ENCODE measurements around the gene SCNM1.
A peak's percentile ranks its signal among the peaks of the same experiment; 100 is the strongest.

SCNM1 gene, protein sequence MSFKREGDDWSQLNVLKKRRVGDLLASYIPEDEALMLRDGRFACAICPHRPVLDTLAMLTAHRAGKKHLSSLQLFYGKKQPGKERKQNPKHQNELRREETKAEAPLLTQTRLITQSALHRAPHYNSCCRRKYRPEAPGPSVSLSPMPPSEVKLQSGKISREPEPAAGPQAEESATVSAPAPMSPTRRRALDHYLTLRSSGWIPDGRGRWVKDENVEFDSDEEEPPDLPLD

GRCh38 chr1:151165738-151166504, at the start of gene SCNM1, which contains the start of gene LYSMD1:
Gene SCNM1, plus strand, starts transcription at chr1:151166144. Its CDS starts 9 bp downstream, at chr1:151166153.
Gene LYSMD1, minus strand, starts transcription at chr1:151165902. Its CDS starts 644 bp downstream, at chr1:151165258.
- peak; percentile 96 for DNase-seq

DNA sequence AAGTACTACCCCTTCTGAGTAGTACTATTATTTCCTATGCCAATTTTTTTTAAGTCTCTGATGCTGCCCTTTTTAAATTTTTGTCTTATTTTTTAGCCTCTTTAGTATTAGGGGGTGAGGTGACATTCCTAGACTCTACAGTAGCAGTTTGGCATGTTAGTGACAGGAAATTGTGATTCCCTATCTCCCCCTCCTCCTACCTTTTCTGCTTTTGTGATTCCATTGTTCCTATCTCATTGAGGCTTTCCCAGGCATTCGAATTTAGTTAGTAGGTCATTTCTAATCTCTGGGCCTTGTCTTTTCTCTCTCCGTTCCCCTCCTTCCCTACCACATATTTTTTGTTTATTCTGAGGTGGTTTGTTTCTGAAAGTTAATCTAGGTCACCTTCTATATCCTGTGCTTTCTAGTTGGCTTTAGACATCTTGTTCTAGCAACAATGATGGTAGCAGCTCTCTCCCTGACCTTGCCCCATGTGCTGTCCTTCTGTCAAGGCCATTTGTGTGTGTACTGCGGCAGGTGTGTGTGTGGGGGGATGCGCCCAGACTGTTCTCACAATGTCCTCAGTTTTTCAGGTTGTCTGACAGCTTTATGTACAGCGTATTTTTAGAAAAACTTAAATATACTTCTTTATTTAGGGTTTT, 41.1 kb upstream of the SCNM1 start:
- peak; percentile 21 for DNase-seq

DNA sequence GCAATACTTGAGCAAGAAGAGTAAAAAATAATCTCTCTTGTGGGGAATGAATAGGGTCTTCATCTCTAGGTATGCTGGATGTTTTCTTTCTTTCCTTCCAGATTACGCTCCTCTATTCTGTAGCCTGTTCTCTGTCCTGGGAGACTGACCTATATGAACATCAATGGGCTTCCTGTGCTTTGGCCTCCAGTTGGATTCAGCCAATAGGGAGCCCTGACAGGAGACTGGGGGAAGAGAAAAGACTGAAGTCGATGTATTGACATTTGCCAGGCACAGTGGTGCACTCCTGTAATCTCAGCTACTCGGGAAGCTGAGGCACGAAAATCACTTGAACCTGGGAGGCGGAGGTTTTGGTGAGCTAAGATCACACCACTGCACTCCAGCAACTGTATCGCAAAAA, 37.1 kb upstream of the SCNM1 start:
- peak; percentile 26 for DNase-seq

DNA sequence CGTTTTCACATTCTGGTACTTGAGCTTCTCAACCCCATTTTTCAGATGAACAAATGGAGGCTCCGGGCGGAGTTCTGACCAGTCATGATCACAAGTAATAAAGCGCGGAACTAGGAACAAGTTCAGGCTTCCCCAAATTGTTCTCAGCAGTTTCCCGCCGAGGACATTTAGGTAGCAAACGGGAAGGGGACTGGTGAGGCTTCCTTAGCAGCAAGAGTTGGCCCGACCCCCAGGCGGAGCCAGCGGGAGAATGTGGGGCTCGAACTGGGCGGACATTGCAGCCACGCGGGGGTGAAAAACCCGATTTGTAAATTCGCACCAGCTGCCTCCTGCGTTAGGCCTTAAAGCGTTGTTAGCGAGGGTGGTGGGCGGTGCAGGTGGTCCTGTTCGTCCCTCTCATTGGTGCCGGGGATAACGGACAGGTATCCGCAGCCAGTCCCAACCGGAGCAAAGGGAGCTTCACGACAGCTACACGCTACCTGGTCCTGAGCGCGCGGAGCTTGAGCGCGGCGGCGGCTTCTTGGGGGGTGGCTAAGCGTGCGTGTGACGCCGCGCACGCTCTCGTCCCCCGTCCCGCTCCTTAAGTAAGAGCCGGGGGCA, 34.9 kb upstream of the SCNM1 start:
- DNase-seq: peak; percentile 91

DNA sequence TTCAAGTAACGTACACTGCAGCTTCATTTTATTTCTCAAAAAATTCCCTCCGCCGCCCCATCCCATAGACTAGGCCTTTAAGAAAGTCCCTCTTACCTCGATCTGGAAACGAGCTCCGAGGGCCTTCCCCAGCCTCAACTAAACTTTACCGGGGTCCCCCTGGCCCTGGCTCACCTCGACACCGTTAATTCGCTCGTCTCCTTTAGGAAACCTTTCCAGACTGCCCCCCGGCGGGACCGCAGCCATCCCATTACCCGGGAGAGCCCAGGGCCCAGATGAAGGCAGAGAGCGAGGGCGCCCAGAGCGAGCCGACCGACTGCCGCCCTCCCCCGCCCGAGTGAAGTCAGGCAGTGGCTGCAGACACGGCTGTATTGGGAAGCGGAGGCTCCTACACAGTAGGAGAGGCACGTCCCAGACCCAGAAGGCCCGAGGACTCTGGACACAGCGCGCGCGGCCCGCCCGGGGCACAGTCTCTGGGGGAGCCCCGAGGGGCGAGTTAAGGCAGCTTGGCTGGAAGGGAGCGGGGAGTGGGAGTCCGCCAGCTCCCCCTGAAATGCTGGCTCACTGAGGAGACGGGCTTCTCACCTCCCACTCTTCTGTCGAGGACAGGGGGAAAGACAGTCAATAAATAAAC, 34.1 kb upstream of the SCNM1 start:
- DNase-seq: no peak

DNA sequence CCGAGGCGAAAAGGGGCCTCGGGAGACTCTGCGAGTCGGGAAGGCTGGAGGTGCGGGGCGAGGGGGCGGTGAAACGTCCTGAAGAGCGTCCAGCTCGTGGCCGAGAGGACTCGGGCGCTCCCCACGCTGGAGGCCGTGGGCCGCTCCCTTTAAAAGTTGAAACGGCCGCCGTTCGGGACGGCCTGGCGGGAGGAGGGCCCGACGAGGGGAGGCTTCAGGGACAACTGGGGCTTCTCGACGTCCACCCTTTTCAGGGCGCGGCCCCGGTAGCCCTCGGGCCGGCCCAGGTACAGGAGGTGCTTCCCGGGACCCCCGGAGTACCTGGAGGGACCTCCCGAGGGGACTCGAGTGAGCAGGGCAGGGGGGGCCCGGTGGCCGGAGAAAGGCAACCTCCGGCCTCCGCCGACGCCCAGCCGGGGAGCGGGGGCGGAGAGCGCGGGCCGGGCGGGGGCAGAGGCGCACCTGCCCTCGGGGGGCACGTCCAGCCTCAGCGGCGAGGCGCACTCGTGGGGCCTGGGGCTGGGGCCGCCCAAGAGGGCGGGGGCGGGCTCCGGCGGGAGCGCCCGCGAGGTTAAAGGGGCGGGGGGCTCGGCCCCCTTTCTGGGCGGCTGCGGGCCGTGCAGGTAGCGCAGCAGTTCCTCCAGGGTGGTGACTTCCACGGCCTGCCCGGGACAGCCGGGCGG, 33.5 kb upstream of the SCNM1 start:
- DNase-seq: no peak

DNA sequence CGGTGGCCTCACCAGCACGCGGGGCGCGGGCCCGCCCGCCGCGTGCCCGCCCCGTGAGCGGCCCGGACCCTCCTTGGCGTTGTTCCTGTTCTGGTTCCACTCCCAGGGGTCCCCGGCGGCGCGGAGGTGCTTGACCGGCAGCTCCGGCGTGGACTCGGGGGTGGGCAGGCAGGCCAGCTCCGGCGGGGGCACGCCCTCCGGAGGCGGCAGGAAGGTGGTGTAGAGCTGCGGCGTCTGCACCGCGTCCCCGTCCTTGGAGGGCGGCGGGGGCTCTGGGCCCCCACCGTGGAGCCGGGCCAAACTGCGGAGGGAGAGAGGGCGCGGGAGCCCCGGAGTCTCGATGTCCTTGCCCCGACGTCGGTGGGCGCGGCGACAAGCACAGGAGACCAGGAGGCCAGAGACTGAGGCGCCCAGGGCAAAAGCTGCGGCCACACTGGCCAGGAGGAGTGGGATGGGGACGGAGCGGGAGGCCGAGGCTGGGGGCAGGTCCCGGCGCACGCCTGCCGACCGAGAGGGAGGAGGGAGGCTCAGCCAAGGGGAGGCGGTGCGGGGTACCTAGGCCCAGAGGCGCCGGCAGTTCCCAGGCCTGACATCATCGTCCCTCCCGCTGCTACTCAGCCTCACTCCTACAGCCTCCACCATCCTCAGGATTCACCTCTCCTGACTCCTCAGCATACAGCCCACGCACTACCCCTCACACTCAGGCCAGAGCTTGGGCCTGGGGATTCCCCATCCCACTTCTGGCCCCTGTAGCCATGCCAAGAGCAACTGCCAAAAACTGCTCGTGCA, 32.7 kb upstream of the SCNM1 start:
- DNase-seq: no peak

DNA sequence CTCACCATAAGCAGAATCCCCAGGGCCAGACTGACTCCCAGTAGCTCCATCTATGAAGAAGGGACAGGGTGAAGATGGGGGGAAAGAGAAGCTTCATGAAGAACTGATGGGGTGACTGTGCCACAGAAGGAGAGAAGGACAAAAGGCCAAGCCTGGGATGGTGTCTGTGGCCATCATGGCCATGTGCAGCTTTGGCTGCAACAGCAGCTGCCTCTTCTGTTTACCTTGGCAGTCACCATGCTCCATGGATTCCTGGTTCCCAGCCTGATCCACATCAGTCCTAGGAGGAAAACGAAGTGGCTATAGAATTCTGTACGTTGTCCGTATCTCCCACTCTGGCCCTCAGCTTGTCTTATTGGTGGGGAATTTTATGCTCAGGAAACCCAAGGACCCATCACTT, 31.5 kb upstream of the SCNM1 start:
- DNase-seq: no peak

- DNase-seq: no peak
Observed at GRCh38 chr1:151134991-151135390, 31.0 kb upstream of the SCNM1 start.

GRCh38 chr1:151135433-151136385, 30.2 kb upstream of the SCNM1 start:
- no peak for DNase-seq

- DNase-seq: no peak
Observed at GRCh38 chr1:151137789-151138188, 28.2 kb upstream of the SCNM1 start.

DNA sequence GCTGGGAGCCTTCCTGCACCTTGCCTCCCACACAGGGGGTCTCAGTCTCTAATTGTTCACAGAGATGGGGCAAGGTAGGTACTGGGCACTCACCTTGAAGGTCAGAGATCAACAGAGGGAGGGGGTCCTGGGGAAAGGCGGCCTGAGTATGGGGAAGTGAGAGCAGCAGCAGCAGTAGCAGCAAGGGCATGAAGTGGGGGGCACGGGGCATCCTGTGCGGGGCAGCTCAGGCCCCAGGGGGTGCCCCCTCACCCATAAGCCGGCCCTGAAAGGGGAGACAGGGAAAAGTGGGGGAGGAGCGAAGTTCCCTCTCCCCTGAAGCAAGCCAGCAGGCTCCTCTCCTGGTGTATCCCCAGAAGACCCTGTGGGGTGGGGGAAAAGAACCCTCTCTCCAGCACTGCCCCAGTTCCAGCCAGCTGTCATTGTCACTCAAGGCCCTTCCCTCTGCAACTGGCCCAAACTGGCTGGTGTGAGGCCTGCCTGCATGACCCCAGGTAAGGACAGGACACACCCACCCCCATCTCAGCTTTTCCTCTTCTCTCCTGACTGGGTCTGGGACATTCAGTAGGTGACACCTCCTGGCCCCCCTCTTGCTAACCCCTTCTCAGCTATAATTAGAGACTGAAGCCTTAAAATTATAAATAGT, 23.4 kb upstream of the SCNM1 start:
- no peak for DNase-seq

DNA sequence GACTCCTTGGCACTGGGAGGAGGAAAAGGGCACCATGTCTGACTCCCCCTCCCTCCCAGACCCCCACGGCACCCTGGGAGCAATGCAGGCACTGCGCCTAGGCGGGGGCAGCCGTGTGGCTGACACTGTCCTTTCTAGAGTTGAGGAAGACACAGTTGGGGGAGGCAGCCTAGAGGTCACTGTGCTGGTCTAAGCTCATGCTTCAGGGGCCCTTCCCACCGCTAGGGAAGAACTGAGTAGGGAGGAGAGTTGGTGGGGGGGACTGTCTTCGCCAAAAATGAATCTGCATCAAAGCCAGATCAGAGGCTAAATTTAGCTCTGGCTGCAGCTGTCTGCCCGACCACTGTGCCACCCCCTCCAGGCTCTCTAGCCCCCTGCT, 22.9 kb upstream of the SCNM1 start:
- DNase-seq: no peak

DNA sequence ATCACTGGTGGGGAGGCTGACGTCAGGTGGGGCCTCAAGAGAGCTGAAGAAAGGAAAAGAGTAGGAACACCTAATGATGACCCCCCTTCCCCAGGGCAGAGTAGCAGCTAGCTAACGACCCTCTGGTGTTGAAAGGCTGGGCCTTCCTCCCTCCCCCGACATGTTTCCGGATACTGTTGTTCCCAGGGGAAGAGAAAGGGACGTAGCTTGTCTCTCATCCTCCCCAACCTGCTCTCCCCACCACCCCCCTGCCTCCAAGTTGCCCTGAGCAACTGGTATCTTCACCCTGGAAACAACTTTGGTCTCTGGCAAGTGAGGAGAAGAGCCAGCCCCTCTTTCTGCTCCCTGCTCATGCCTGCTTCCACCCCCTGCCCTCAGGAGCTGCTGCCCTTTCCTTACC, 22.0 kb upstream of the SCNM1 start:
- DNase-seq: no peak

- DNase-seq: no peak
Observed at GRCh38 chr1:151144474-151145303, 21.3 kb upstream of the SCNM1 start.

DNA sequence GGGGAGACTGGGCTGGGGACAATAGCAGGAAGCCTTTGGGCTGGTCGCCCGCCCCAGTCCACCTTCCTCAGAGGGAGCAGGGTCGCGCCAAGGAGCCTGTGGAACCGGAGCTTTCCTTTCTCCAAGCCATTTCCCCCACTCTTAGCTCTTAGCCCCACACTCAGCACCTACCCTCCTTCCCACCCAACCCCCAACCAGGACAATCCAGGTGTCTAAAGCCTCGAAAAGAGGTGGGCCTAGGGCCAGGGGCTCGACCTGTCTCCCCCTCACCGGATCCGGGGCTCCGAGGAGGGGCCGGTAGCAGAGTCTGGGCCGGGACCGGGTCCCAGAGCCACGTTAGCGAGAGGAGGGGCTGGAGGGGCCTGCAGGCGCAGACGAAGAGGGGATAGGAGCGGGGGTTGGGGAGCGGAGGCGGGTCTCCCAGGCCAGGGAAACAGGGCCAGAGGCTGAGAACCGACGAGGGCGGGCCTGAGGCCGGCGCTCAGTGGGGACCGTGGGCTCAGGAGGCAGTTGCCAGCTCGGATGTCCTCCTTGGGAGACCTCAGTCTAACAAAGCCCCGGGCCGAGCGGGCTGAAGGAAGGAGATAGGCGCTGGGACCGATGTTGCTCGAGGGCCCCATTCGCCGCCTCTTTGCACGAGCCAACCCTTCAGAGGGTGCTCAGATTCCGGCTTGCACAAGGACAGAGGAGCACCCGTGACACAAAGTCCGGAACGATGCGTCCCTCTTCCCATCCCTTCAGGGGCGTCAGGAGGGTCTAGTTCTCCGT, 20.5 kb upstream of the SCNM1 start:
- DNase-seq: peak; percentile 69

- no peak for DNase-seq
Observed at GRCh38 chr1:151146072-151146411, 19.9 kb upstream of the SCNM1 start.

- DNase-seq: peak; percentile 92
Observed at GRCh38 chr1:151146412-151147131, 19.4 kb upstream of the SCNM1 start, which contains the start of gene SEMA6C. Gene SEMA6C, minus strand, starts transcription at chr1:151146631. Its CDS starts 4,010 bp downstream, at chr1:151142621.

All from activated CD8-positive, alpha-beta memory T cell treated with anti-CD3 and anti-CD28 coated beads for 24 hours (primary cell).